Mesenchymal stem cell (in vitro differentiated cells and primary cell): Measurements from ENCODE around the gene MCM7.

Source experiments
- small RNA-seq: library from polyadenylated mRNA; stranded (forward); fragments of <200 nt; extraction: miRNeasy Mini kit (QIAGEN cat#:217004); gene quantifications from one replicate; pipeline ENCODE3, GENCODE V24; 2013; ENCODE audit warnings: low read depth

MCM7 gene

Small RNAs within 50 kb of the gene (small RNA-seq; reads per million reads assigned to genes)
- 1,441 reads per million, percentile 97 among the genes with 10 or more reads in this experiment for gene MIR106B
- gene MIR25 = 19,263 reads per million, percentile 100 among the genes with 10 or more reads in this experiment
- 6,356 reads per million, percentile 99 among the genes with 10 or more reads in this experiment for gene MIR93
